CD14-positive monocyte (primary cell): Measurements from ENCODE around the gene ESYT1. TPM values are rescaled to one million over a fixed set of nuclear protein-coding genes. Genes with fewer than 3 reads are reported as not detected.

ENCODE experiments used
- DNase-seq, 3 donors: peaks; one replicate each; pipeline ENCODE4 v3.0.0-alpha.2; 2011 to 2022
- H2AFZ ChIP-seq: 2 replicates; pipeline ENCODE4 v1.6.0; 2012; ENCODE audit warnings: mild to moderate bottlenecking, low read depth, low read length, inconsistent platforms; ENCODE audit not compliant: insufficient read depth, poor library complexity, severe bottlenecking
- H3K27ac ChIP-seq, 2 donors: 1 replicate in 1 of 2; 2 replicates in 1 of 2; pipeline ENCODE4 v1.5.1; 2012 to 2013; ENCODE audit warnings: low read length in 2 of 2, control low read depth in 1 of 2, inconsistent platforms in 1 of 2, low read depth in 1 of 2, mild to moderate bottlenecking in 1 of 2
- H3K27me3 ChIP-seq, 2 donors: one replicate each; pipeline versions ENCODE4 v1.6.0 to v1.6.1; 2011 to 2013; ENCODE audit warnings: low read length in 2 of 2; ENCODE audit not compliant: control insufficient read depth in 2 of 2, insufficient read depth in 2 of 2
- H3K36me3 ChIP-seq, 2 donors: replicated peaks in 1 of 2; 1 replicate in 1 of 2; 2 replicates in 1 of 2; pipeline versions ENCODE4 v1.5.1 to v1.6.1; 2012 to 2013; ENCODE audit warnings: low read length in 2 of 2, control low read depth in 1 of 2, inconsistent platforms in 1 of 2, mild to moderate bottlenecking in 1 of 2; ENCODE audit not compliant: insufficient read depth in 2 of 2, control insufficient read depth in 1 of 2
- H3K4me1 ChIP-seq, 2 donors: 1 replicate in 1 of 2; 2 replicates in 1 of 2; pipeline versions ENCODE4 v1.5.1 to v1.6.1; 2012 to 2013; ENCODE audit warnings: low read length in 2 of 2, control low read depth in 1 of 2, inconsistent platforms in 1 of 2, mild to moderate bottlenecking in 1 of 2, moderate library complexity in 1 of 2; ENCODE audit not compliant: insufficient read depth in 2 of 2, control insufficient read depth in 1 of 2
- H3K4me2 ChIP-seq: replicated peaks from 2 replicates; pipeline ENCODE3; 2012; ENCODE audit warnings: low read length, moderate library complexity, mild to moderate bottlenecking; ENCODE audit not compliant: poor library complexity, severe bottlenecking; ENCODE audit errors: extremely low read depth
- H3K4me3 ChIP-seq, 3 experiments: fragments of 200-600 bp in 1 of 3; sonication (generic) in 1 of 3; replicated peaks in 1 of 3; 1 replicate in 2 of 3; 2 replicates in 1 of 3; pipeline ENCODE4 v1.5.1; 2011 to 2013; ENCODE audit warnings: low read length in 3 of 3, mild to moderate bottlenecking in 3 of 3, control low read depth in 2 of 3, low read depth in 2 of 3, inconsistent platforms in 1 of 3, moderate library complexity in 1 of 3
- H3K79me2 ChIP-seq: 2 replicates; pipeline ENCODE4 v1.6.0; 2012; ENCODE audit warnings: mild to moderate bottlenecking, control low read depth, inconsistent platforms, low read length, moderate library complexity; ENCODE audit not compliant: insufficient read depth
- H3K9ac ChIP-seq: 2 replicates; pipeline ENCODE4 v1.6.0; 2017; ENCODE audit warnings: low read length, mild to moderate bottlenecking; ENCODE audit not compliant: insufficient read depth, poor library complexity, severe bottlenecking
- H3K9me3 ChIP-seq, 2 donors: replicated peaks in 1 of 2; 1 replicate in 1 of 2; 2 replicates in 1 of 2; pipeline versions ENCODE4 v1.5.1 to v1.6.1; 2012 to 2013; ENCODE audit warnings: low read length in 2 of 2, control low read depth in 1 of 2; ENCODE audit not compliant: control insufficient read depth in 1 of 2, insufficient read depth in 1 of 2
- H4K20me1 ChIP-seq: 2 replicates; pipeline ENCODE4 v1.6.0; 2012; ENCODE audit warnings: mild to moderate bottlenecking, low read length, control low read depth, moderate library complexity; ENCODE audit not compliant: insufficient read depth
- H3K27ac Mint-ChIP-seq, 7 donors: one replicate each; pipeline ENCODE4 v1.8.0; 2020; ENCODE audit warnings: mild to moderate bottlenecking in 7 of 7, mixed read lengths in 7 of 7, moderate library complexity in 6 of 7, inconsistent platforms in 2 of 7
- H3K27me3 Mint-ChIP-seq, 3 donors: one replicate each; pipeline ENCODE4 v1.8.0; 2021 to 2022; ENCODE audit warnings: low read depth in 3 of 3, mild to moderate bottlenecking in 3 of 3, mixed read lengths in 3 of 3, moderate library complexity in 3 of 3, inconsistent platforms in 1 of 3
- H3K36me3 Mint-ChIP-seq, 2 donors: one replicate each; pipeline ENCODE4 v1.8.0; 2020; ENCODE audit warnings: mixed read lengths in 2 of 2, inconsistent platforms in 1 of 2, mild to moderate bottlenecking in 1 of 2
- H3K4me1 Mint-ChIP-seq: one replicate; pipeline ENCODE4 v1.8.0; 2020; ENCODE audit warnings: mild to moderate bottlenecking, mixed read lengths
- H3K4me3 Mint-ChIP-seq, 2 donors: one replicate each; pipeline ENCODE4 v1.8.0; 2020; ENCODE audit warnings: mild to moderate bottlenecking in 2 of 2, mixed read lengths in 2 of 2, moderate library complexity in 1 of 2
- H3K9me3 Mint-ChIP-seq, 7 donors: one replicate each; pipeline ENCODE4 v1.8.0; 2020 to 2022; ENCODE audit warnings: mixed read lengths in 7 of 7, mild to moderate bottlenecking in 6 of 7, moderate library complexity in 6 of 7, inconsistent platforms in 2 of 7
- CTCF ChIP-seq: fragments of 200-600 bp; IDR thresholded peaks from one replicate; pipeline ENCODE4 v1.8.0; 2022; ENCODE audit warnings: antibody characterized with exemption, mild to moderate bottlenecking
- WGBS: methylation state at CpG from one replicate; pipeline ENCODE4 v1.1.5; 2013; ENCODE audit warnings: missing lambda C conversion rate; ENCODE audit not compliant: insufficient coverage; 5-methylcytosine and 5-hydroxymethylcytosine counted together
- intact Hi-C, 2 donors: fragments of 100-400 bp; cut with micrococcal nuclease; formaldehyde crosslinking; loops; one replicate each; pipeline versions ENCODE4 v1.15.0 to v1.15.1; 2023
- polyA plus RNA-seq, 3 donors: library from polyadenylated mRNA; depleted of rRNA in 1 of 3; unstranded in 2 of 3; stranded (reverse) in 1 of 3; fragments of 300-500 nt in 2 of 3; fragments of >200 nt in 1 of 3; fragmentation: Illumina TruSeq in 2 of 3; gene quantifications; 1 replicate in 2 of 3; 2 replicates in 1 of 3; pipeline ENCODE4 v1.2.3, GENCODE V29; 2012 to 2021

ESYT1 gene
- polyA plus RNA-seq, 3 donors = 74.2 to 81.1 (median 74.6) TPM

- TF ChIP-seq CTCF = no peak
- peak overlapping the region; percentile 78 to 96 (median 93) for H3K27ac Mint-ChIP-seq
- H3K27me3 Mint-ChIP-seq = peaks cover 0 to 5% (median 2%) of the 10 kb centered on the region in 3 donors
- H3K4me2 ChIP-seq = peak overlapping the region; percentile 81
- H3K36me3 Mint-ChIP-seq = peaks cover 34 to 38% of the 10 kb centered on the region in 2 donors
- peak overlapping the region; percentile 43 to 77 for H3K27ac ChIP-seq
- H3K4me3 ChIP-seq = peak overlapping the region; percentile 69 to 85 (median 83)
- H3K79me2 ChIP-seq = peaks cover 35% of the 10 kb centered on the region
- H3K9me3 Mint-ChIP-seq = no peaks in the 10 kb centered on the region
- peaks cover 30 to 37% of the 10 kb centered on the region in 2 donors for H3K36me3 ChIP-seq
- no peaks in the 10 kb centered on the region for H3K9me3 ChIP-seq
- intact Hi-C loops = loop anchor here in 1 of 2 donors (5.0 to 10.0 kb wide), 2 partner anchors 63 to 110 kb away; partner anchors contain the start of genes RPS26 and SUOX
- H3K4me3 Mint-ChIP-seq = peak overlapping the region; percentile 99
- H3K27me3 ChIP-seq = no peaks in the 10 kb centered on the region
- DNase-seq = no peak
- H3K4me1 ChIP-seq = peaks cover 19 to 23% of the 10 kb centered on the region in 2 donors
- under 1% methylated on average over 35 of the region's 40 CpGs for WGBS
- H3K9ac ChIP-seq = peak overlapping the region; percentile 79
- peak overlapping the region; percentile 84 for H2AFZ ChIP-seq
- H3K4me1 Mint-ChIP-seq = peaks cover 23% of the 10 kb centered on the region
- peaks cover 8% of the 10 kb centered on the region for H4K20me1 ChIP-seq
These were observed 23.1 kb upstream of the ESYT1 start for GRCh38 chr12:56104815-56105608.

DNA sequence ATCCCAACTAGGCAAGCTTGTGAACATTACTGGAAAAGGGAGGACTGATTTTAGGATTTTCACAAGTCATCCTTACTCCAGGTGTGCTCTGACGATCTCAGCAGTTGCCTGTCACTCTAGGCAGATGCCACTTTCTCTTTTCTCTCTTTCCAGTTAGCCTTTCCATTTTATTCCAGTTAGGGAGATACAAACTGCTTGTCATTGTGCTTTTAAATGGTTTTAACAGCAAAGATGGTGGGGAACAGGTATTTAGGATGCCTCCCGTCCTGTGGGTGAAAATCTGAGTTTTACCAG is 22.5 kb upstream of the ESYT1 start:
- peak overlapping the region; percentile 69 to 85 (median 83) for H3K4me3 ChIP-seq
- no peaks in the 10 kb centered on the region for H3K27me3 ChIP-seq
- Mint-ChIP-seq H3K9me3 (no peaks in the 10 kb centered on the region), H3K27me3 (peaks cover 0 to 5% (median 2%) of the 10 kb centered on the region in 3 donors), H3K36me3 (peaks cover 39 to 43% of the 10 kb centered on the region in 2 donors), H3K4me1 (peaks cover 23% of the 10 kb centered on the region), H3K4me3 (peak overlapping the region; percentile 99), H3K27ac (peak overlapping the region in 5 of 7 donors; percentile 20 to 94 (median 78))
- no peak for TF ChIP-seq CTCF
- no peaks in the 10 kb centered on the region for H3K9me3 ChIP-seq
- peak overlapping the region; percentile 81 for H3K4me2 ChIP-seq
- DNase-seq = no peak
- WGBS = no CpG with 5 or more reads among the region's 2 CpGs
- intact Hi-C loops = loop anchor here in 1 of 2 donors (10.0 kb wide), 1 partner anchor 111 kb away; the partner anchor contains the start of gene SUOX
- H3K4me1 ChIP-seq = peaks cover 19 to 23% of the 10 kb centered on the region in 2 donors
- H4K20me1 ChIP-seq = peaks cover 8% of the 10 kb centered on the region
- H3K79me2 ChIP-seq = peaks cover 35% of the 10 kb centered on the region
- H3K27ac ChIP-seq = peak overlapping the region in 1 of 2 donors; percentile 77
- peak overlapping the region; percentile 79 for H3K9ac ChIP-seq
- H3K36me3 ChIP-seq = peaks cover 35 to 42% of the 10 kb centered on the region in 2 donors
- H2AFZ ChIP-seq = peak overlapping the region; percentile 84
